ENCODE measurements around the gene RERE.

DNA sequence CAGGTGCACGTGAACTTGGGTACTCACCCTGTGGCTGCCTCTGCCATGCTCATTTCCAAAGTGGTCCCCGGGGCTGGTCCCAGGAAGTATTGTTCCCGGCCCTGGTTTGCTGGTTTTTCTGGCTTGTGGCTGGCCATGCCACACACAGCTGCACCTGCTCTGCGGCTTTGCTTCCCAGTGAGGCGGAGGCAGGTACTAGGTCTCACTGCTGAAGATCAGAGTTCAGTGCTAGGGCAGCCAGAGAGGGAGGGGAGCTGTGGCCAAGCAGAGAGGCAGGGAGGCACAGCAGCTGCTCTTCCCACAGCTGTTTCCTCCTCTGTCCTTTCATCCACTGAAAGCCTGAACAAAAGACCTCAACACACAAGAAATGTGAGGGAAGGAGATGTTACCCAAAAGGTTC lies 30.6 kb upstream of the RERE start:
- TF ChIP-seq CTCF (IDR thresholded peaks at IDR 0.05; ENCODE audit: insufficient read depth, low read length, poor library complexity, severe bottlenecking) (no peak), EZH2phosphoT487 (conservative IDR thresholded peaks at IDR 0.05; ENCODE audit: low read length) (no peak)

Data from SU-DHL-6 (cell line).